Measurements from ENCODE around the gene SPTB.

Gene SPTB

DNA sequence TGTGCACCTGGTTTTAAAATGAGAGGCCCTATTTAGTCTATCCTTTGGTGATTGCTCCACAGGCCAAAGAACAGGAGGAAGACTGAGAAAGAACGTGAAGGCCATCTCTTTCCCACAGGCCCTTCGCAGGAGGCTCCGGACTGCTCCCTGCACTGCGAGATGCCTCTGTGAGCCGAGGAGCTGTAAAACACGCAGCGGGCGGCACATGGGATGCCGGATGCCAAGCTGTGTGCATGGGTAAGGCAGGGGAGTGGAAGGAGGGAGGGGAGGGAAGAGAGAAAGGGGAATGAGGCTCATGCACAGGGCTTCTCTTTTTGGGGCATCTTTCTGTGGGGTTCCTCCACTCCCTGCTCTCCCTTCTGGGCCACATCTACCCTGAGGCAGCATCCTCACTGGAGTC is 61.6 kb downstream of the SPTB start:
- no peaks in the 10 kb centered on the region for H3K9me3 ChIP-seq
- 0 out of 2 replicates have a peak, but pooled peaks cover 3% of the 10 kb centered on the region for H3K4me1 ChIP-seq
- TF ChIP-seq, protein P1, sequence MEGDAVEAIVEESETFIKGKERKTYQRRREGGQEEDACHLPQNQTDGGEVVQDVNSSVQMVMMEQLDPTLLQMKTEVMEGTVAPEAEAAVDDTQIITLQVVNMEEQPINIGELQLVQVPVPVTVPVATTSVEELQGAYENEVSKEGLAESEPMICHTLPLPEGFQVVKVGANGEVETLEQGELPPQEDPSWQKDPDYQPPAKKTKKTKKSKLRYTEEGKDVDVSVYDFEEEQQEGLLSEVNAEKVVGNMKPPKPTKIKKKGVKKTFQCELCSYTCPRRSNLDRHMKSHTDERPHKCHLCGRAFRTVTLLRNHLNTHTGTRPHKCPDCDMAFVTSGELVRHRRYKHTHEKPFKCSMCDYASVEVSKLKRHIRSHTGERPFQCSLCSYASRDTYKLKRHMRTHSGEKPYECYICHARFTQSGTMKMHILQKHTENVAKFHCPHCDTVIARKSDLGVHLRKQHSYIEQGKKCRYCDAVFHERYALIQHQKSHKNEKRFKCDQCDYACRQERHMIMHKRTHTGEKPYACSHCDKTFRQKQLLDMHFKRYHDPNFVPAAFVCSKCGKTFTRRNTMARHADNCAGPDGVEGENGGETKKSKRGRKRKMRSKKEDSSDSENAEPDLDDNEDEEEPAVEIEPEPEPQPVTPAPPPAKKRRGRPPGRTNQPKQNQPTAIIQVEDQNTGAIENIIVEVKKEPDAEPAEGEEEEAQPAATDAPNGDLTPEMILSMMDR (IDR thresholded peaks at IDR 0.05; ENCODE audit: low read depth, low read length) = no peak
- H3K36me3 ChIP-seq = no peaks in the 10 kb centered on the region
- DNase-seq = no peak
- H3K27me3 ChIP-seq = no peaks in the 10 kb centered on the region
- no peak overlapping the region for H3K4me3 ChIP-seq (ENCODE audit: low read depth, low read length)

DNA sequence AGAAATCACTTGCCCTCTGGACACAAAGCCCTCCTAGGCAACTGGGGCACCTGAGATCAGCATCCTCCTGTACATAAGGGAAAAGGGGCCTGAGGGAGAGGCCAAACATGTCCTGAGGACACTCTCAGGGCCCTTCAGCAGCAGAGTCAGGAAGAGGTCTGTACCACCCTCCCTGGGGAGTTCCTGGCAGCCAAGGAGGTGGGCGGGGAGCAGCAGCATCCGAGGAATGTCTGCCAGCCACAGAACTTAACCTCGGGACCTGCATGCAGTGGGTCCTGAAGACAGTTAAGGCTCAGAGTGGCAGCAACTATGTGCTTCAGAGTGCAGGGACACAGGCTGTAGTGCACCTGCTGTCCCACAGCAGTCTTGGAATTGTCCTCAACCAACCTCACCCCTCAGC is 62.1 kb downstream of the SPTB start:
- Histone ChIP-seq H3K9me3 (no peaks in the 10 kb centered on the region), H3K27me3 (no peaks in the 10 kb centered on the region), H3K4me1 (no peaks in the 10 kb centered on the region), H3K4me3 (ENCODE audit: low read depth, low read length) (no peak overlapping the region), H3K36me3 (no peaks in the 10 kb centered on the region)
- no peak for DNase-seq
- TF ChIP-seq, protein P1 (IDR thresholded peaks at IDR 0.05; ENCODE audit: low read depth, low read length) = no peak

DNA sequence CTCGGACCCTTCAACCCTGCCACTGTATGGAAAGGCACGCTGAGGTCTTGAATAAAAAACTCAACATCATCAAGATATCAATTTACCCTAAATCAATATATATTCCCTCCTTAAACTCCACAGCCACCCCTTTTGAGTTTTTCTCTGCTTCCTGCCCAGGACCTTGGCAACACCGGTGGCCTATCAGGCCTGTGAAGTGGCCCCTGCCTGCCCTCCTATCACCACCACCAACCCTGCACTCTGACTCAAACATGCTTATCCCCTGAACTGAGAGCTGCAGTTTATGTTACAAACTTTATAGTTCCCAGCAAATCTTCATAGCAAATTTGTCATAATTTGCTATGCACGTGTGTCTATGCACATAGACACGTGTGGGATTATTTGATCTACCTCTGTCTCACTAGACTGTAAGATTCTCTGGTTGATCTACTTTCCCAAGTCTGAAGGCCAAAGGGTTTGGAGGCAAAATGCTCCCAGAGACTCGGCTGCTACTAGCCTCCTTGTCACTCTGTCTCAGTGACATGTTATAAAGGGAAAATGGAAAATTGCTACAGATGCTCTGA is 63.4 kb downstream of the SPTB start:
- no peaks in the 10 kb centered on the region for H3K27me3 ChIP-seq
- no peaks in the 10 kb centered on the region for H3K4me1 ChIP-seq
- TF ChIP-seq, protein P1 (IDR thresholded peaks at IDR 0.05; ENCODE audit: low read depth, low read length) = no peak
- H3K4me3 ChIP-seq (ENCODE audit: low read depth, low read length) = no peak overlapping the region
- no peaks in the 10 kb centered on the region for H3K36me3 ChIP-seq
- H3K9me3 ChIP-seq = no peaks in the 10 kb centered on the region
- DNase-seq = no peak

DNA sequence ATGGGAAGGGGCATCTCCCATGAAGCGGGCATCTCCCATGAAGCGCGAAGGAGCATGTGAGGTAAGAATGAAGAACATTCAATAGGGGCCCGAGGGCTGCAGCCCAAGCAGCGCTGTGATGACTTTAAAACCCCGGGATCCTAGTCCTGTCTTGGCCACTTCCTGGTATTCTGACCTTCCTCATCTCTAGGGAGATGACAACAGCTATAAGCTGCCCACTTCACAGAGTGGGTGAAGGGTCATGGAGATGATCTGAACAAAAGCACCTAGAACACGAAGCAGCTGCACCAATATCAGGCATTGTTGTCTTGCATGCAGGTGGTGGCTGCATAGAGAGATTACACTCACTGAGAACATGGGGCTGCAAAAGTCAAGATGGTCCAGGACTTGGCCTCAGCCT is 64.5 kb downstream of the SPTB start:
- H3K27me3 ChIP-seq = no peaks in the 10 kb centered on the region
- no peak overlapping the region for H3K4me3 ChIP-seq (ENCODE audit: low read depth, low read length)
- DNase-seq = no peak
- TF ChIP-seq, protein P1 (IDR thresholded peaks at IDR 0.05; ENCODE audit: low read depth, low read length) = no peak
- no peaks in the 10 kb centered on the region for H3K4me1 ChIP-seq
- H3K36me3 ChIP-seq = no peaks in the 10 kb centered on the region
- H3K9me3 ChIP-seq = no peaks in the 10 kb centered on the region

DNA sequence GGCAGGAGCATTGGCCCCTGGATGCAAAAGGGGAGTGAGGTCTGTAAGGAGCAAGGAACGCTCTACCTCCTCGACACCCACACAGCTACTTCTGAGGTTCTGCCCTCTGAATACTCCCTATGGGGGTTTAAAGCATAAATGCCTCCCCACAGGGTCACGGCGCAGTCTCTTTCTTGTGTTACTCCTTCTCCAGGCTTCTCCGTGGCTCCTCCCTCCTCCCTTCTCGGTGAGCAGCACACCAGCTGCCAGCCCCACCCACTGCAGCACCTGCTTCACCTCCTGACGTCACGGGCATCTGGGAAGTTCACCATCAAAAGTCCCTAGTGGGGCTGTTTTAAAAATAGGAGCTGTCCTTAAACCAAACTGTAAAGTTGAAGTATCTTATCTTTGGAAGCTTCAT is 67.3 kb downstream of the SPTB start:
- TF ChIP-seq, protein P1 (IDR thresholded peaks at IDR 0.05; ENCODE audit: low read depth, low read length) = no peak
- Histone ChIP-seq H3K4me1 (no peaks in the 10 kb centered on the region), H3K27me3 (no peaks in the 10 kb centered on the region), H3K36me3 (no peaks in the 10 kb centered on the region), H3K4me3 (ENCODE audit: low read depth, low read length) (no peak overlapping the region), H3K9me3 (no peaks in the 10 kb centered on the region)
- DNase-seq = no peak

DNA sequence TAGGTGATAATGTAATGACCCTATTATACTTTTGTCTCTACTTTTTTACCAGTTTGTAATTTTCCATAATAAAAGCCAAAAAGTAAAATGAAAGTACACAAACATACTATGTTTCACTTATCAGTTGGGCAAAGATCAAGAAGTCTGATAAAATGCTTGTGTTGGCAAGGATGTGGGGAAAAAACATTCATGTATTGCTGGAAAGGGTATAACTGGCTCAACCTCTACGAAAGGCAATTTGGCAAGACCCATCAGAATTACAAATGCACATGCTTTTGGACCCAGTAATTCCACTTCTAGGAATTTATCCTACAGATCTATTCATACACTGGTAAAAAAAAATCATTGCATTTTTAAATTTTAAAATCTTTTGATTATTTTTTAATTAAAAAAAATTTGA is 68.0 kb downstream of the SPTB start:
- Histone ChIP-seq H3K27me3 (no peaks in the 10 kb centered on the region), H3K4me3 (ENCODE audit: low read depth, low read length) (no peak overlapping the region), H3K36me3 (no peaks in the 10 kb centered on the region), H3K4me1 (no peaks in the 10 kb centered on the region), H3K9me3 (no peaks in the 10 kb centered on the region)
- TF ChIP-seq, protein P1 (IDR thresholded peaks at IDR 0.05; ENCODE audit: low read depth, low read length) = no peak
- no peak for DNase-seq

All from BE2C (cell line).